ENCODE measurements around the gene PLPP3. TPM values are rescaled to one million over a fixed set of nuclear protein-coding genes. Genes with fewer than 3 reads are reported as not detected.

Gene PLPP3
- total and polyA plus RNA-seq, 9 of the 15 experiments (the other 6 are each of a cell fraction or from before 2014, with no cell fraction given): 0.07 to 0.54 (median 0.20) TPM

- H3K27me3 ChIP-seq (ENCODE audit: control insufficient read depth in 2 of 2, insufficient read depth in 2 of 2, low read length in 2 of 2): peaks cover 4 to 26% of the 10 kb centered on the region in 2 experiments; a peak in 3 of 5 replicates
- no peaks in the 10 kb centered on the region for H3K36me3 ChIP-seq (ENCODE audit: control insufficient read depth, insufficient read depth, low read length)
- no peak overlapping the region for H3K4me2 ChIP-seq (ENCODE audit: insufficient read depth, low read length)
- no peaks in the 10 kb centered on the region for H3K79me2 ChIP-seq (ENCODE audit: control insufficient read depth, insufficient read depth, low read length)
- no peaks in the 10 kb centered on the region for H4K20me1 ChIP-seq (replicated peaks; ENCODE audit: control insufficient read depth, insufficient read depth, low read length)
- ChIA-PET POLR2A (interaction anchor here (1.2 to 1.7 kb wide), 3 partner anchors 11 to 118 kb away, joined by 3 to 4 read pairs (median 3); no protein-coding TSS in a partner anchor), CTCF (ENCODE audit: low intra/inter-chr PET ratio) (no interaction called here)
- H2AFZ ChIP-seq (ENCODE audit: low read depth, low read length): no peak overlapping the region
- H3K9me1 ChIP-seq (ENCODE audit: control insufficient read depth, insufficient read depth, low read length): no peaks in the 10 kb centered on the region
- H3K9me3 ChIP-seq (replicated peaks; ENCODE audit: control insufficient read depth, insufficient read depth, low read depth, low read length): no peaks in the 10 kb centered on the region
- no peak overlapping the region for H3K27ac ChIP-seq (ENCODE audit: extremely low read depth, low read depth, low read length)
- TF ChIP-seq SNAPC5 (CRISPR knock-in tag; IDR thresholded peaks at IDR 0.05) (no peak), ZNF143 (CRISPR knock-in tag; IDR thresholded peaks at IDR 0.05) (no peak), MNT (conservative IDR thresholded peaks at IDR 0.05) (no peak), POLR2B (IDR thresholded peaks at IDR 0.05; ENCODE audit: low read depth, partially characterized antibody) (no peak), MTF1 (CRISPR knock-in tag; IDR thresholded peaks at IDR 0.05; ENCODE audit: borderline replicate concordance) (no peak), U2AF2 (optimal IDR thresholded peaks at IDR 0.05; ENCODE audit: low read depth, low read length) (no peak)
- DNase-seq (ENCODE audit: extremely low read depth in 1 of 4, low spot score in 3 of 4): no peak
- H3K4me1 ChIP-seq (replicated peaks in 1 of 2; ENCODE audit: control insufficient read depth in 2 of 2, insufficient read depth in 2 of 2, low read length in 2 of 2): peaks cover 0 to 13% of the 10 kb centered on the region in 2 experiments; a peak in 1 of 5 replicates
- H3K4me3 ChIP-seq: no peak overlapping the region
- intact Hi-C loops (cut with micrococcal nuclease) (loop anchor here (5.0 kb wide), 1 partner anchor 104 kb away; no protein-coding TSS in a partner anchor), in situ Hi-C loops (cut with MboI) (loop anchor here (25.0 kb wide), 2 partner anchors 1189 to 1439 kb away; no protein-coding TSS in a partner anchor)
- WGBS (ENCODE audit: insufficient coverage, low coverage, missing lambda C conversion rate): 4% methylated on average over 3 of the region's 3 CpGs
- FAIRE-seq: no peak
- no TSS peak for BruUV-seq (replicated peaks)
- no peak for ATAC-seq
- no peak overlapping the region for H3K9ac ChIP-seq (ENCODE audit: insufficient read depth in 1 of 2, low read depth in 2 of 2, low read length in 2 of 2)
Measured at GRCh38 chr1:56575865-56576264, 3.5 kb downstream of the PLPP3 start.
